Measurements from ENCODE around the gene SCYGR8. TPM values are rescaled to one million over a fixed set of nuclear protein-coding genes. Genes with fewer than 3 reads are reported as not detected.

Gene SCYGR8
- total RNA-seq, 1 donor from 2014 or later = not detected

GRCh38 chr2:227761740-227762476 is 16.2 kb downstream of the SCYGR8 start:
- no peak for DNase-seq (ENCODE audit: low spot score)

GRCh38 chr2:227765788-227766372 is 20.2 kb downstream of the SCYGR8 start:
- DNase-seq (ENCODE audit: low spot score) = no peak

GRCh38 chr2:227766373-227766883 is 20.7 kb downstream of the SCYGR8 start:
- peak; percentile 75 for DNase-seq (ENCODE audit: low spot score)

GRCh38 chr2:227767830-227768229 is 22.1 kb downstream of the SCYGR8 start:
- DNase-seq (ENCODE audit: low spot score) = no peak

GRCh38 chr2:227772197-227772661 is 26.5 kb downstream of the SCYGR8 start:
- DNase-seq (ENCODE audit: low spot score) = no peak

GRCh38 chr2:227772932-227773331 is 27.2 kb downstream of the SCYGR8 start:
- DNase-seq (ENCODE audit: low spot score) = no peak

- no peak for DNase-seq (ENCODE audit: low spot score)
Observed at GRCh38 chr2:227774011-227774624, 28.4 kb downstream of the SCYGR8 start.

GRCh38 chr2:227774895-227775842 is 29.5 kb downstream of the SCYGR8 start:
- no peak for DNase-seq (ENCODE audit: low spot score)

- peak; percentile 68 for DNase-seq (ENCODE audit: low spot score)
Observed at GRCh38 chr2:227780981-227781615, 35.4 kb downstream of the SCYGR8 start.

- no peak for DNase-seq (ENCODE audit: low spot score)
Observed at GRCh38 chr2:227781841-227782240, 36.1 kb downstream of the SCYGR8 start.

- no peak for DNase-seq (ENCODE audit: low spot score)
Observed at GRCh38 chr2:227782804-227783203, 37.1 kb downstream of the SCYGR8 start.

GRCh38 chr2:227783404-227784138 is 37.9 kb downstream of the SCYGR8 start:
- DNase-seq (ENCODE audit: low spot score) = no peak

GRCh38 chr2:227785293-227785692 is 39.6 kb downstream of the SCYGR8 start:
- no peak for DNase-seq (ENCODE audit: low spot score)

GRCh38 chr2:227788561-227789018 is 42.9 kb downstream of the SCYGR8 start:
- no peak for DNase-seq (ENCODE audit: low spot score)

- DNase-seq (ENCODE audit: low spot score) = no peak
Observed at GRCh38 chr2:227789803-227790202, 44.1 kb downstream of the SCYGR8 start.

- no peak for DNase-seq (ENCODE audit: low spot score)
Observed at GRCh38 chr2:227793148-227793712, 47.5 kb downstream of the SCYGR8 start.
